ENCODE results near the gene COPE.
"Not testable (repeated sequence)": the region's sequence is repeated elsewhere in the genome, so short reads cannot be mapped to it uniquely, and the experiment has no call there.

Gene COPE

DNA sequence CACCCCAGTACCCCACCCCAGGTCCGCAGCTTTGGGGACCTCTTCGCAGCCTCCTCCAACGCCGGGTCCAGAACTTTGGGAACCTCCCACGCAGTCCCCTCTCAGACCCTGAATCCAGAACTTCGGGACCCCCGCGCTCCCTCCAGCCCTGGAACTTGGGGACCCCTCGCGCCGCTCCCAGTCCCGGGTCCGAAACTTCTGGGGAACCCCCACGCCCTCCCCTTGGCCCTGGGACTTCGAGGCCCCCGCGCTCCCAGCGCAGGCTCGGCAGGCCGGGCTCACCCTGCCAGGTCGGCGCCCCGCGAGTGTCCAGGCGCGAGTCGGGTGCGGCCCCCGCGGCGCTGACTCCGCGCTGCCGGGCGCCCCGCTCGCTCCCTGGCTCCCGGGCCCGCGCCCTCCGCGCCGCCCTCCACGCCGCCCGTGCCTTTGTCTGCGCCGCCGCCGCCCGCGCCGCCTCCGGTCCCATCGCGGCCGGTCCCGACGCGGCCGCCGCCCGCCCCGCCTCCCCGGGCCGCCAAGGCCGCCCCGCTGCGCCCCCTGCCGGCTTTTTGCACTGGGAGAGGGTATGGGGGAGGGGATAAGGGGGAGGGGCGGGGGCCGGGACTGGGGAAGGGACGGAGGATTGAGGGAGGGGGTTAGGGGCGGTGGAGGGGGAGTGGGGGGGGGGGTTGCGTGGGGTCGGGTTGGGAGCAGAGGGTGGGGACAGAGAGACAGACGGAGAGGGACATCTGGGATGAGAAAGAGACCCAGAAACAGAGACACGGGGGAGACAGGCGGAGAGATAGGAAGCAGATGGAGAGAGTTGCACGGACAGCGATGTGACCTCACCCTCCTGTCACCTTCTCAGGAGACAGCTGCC lies 21.8 kb upstream of the COPE start, which contains the start of gene HOMER3:
Gene HOMER3, minus strand, starts transcription at position 449 of the 859 bp plus-strand sequence. CDS start 2,235 bp downstream, outside the sequence.
- peak; percentile 85 for DNase-seq (ENCODE audit: low spot score)

DNA sequence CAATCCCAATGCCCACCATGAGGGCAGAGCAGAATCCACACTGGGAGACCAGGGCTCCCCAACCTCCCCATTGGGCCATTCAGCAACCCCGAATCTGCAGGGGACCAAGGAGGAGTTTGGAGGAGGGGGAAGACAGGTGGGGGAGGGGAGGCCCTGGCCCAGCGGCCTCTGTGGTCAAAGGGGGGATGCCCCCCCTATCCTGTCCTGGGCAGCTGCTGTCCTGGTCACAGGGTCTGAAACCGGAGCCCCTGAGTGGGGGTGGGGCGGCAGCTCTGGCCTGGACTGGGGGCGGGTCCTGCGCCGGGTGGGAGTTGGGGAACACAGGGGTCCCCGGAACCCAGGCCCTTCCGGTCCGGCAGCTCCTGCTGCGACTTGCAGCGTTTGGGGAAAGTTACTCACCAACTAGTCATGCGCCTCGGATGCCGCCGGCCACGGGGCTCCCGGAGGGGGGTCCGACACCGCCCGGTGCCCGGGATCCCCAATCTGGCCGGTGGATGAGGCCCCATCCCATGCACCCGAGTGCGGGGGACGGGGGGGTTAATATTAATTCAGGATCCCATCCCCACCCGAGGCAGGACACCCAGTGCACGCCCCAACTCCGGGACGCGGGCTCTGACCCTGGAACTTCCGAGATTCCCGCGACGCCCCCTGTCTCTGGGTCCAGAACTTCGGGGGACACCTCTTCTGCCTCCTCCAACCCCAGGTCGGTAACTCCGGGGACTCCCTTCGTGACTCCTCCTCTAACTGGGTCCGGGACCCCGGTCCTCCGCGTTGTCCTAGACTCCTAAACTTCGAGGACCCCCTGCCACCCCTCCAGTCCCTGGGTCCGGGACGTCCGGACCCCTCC lies 21.0 kb upstream of the COPE start:
- DNase-seq (ENCODE audit: low spot score) = peak; percentile 82

DNA sequence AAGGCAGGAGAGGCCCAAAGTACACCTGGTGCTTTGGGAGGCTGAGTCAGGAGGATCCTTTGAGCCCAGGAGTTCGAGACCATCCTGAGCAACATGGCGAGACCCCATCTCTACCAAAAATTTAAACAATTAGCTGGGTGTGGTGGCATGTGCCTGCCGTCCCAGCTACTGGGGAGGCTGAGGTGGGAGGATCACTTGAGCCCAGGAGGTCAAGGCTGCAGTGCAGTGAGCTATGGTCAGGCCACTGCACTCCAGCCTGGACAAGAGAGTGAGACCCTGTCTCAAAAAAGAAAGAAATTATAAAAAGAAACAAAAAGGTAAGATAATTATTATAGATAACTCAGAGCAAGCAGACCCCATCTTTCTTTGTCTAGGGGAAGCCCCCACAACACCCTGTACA lies 20.0 kb upstream of the COPE start:
- DNase-seq (ENCODE audit: low spot score) = no peak

DNA sequence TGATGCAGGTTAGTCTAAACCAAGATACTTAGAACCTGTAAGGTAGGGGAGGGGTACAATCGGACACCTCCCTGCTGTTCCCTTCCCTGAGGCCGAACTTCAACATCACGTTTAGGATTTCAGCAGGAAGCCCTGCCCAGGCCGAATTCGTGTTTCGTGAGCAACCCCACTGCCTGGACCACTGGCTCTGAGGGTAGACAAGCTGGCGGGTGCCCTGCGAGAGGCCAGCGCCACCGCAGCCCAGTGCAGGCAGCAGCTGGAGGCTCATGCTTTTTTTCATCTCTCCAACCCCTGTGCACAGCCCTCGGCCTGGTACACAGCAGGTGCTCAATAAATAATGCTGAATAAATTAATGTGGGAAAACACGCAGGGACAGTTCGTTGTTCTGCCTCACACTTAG lies 14.1 kb upstream of the COPE start:
- DNase-seq (ENCODE audit: low spot score) = no peak

DNA sequence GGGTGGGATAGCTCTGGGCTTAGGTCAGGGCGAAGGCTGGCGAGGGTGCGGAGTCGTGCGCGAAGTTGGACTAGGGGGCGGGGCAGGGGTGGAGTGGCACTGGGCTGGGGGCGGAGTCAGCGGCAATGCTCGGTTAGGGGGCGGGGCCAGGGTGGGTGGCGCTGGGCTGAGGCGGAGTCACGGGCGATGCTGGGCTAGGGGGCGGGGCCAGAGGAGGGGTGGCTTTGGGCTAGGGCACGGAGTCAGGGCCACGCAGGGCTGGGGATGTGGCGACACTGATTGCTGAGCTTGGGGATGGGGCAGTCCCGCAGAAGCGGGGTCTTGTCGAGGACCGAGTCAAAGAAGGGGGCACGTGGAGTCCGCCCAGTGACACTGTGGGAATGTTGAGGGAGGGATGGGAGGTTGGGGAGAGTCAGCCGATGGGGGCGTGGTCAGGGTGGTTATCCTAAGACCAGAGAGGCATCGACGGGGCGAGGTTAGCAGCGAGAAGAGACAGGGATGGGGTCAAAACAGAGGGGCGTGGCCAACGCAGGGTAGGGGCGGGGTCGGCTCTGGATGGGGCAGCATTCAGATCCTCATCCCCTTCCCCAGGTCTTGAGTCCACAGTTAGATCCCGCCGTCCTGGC lies 13.1 kb upstream of the COPE start:
- peak; percentile 96 for DNase-seq (ENCODE audit: low spot score)

DNA sequence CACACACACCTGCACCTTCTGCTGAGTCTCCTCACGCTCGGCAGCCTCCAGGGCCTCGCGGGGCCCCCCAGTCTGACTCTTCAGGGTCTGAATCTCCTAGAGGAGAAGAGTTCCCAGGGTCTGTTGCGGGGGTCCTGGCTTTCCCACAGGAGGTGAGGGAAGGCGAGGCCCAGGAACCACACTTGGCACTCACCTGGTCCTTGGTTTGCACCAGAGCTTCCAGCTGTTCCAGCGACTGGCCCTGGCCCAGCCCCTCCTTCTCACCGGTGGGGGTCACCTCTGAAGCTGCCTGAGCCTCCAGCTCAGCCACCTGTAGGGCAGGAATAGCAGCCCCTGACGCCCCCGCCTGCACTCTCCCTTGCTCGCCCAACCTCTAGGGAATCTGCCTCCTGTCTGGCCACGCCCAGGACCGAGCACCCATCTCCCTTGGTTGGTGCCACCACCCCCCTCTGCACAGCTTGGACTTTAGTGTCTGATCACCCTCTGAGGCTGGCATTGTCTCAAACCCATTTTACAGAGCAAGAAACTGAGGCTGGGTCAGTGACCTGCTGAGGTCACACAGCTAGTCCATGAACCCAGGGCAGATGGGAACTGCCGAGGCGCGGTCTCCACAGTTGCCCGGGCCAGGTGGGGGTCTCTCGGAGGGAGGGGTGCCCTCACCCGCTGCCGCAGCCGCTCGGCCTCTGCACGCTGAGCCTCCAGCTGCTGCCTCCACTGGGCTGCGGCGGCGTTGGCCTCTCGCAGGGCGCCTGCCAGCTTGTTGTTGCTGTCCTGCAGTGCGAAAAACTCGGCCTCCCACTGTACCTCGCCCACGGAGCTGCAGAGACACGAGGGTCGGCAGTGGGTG lies 12.4 kb upstream of the COPE start:
- peak; percentile 39 for DNase-seq (ENCODE audit: low spot score)

DNA sequence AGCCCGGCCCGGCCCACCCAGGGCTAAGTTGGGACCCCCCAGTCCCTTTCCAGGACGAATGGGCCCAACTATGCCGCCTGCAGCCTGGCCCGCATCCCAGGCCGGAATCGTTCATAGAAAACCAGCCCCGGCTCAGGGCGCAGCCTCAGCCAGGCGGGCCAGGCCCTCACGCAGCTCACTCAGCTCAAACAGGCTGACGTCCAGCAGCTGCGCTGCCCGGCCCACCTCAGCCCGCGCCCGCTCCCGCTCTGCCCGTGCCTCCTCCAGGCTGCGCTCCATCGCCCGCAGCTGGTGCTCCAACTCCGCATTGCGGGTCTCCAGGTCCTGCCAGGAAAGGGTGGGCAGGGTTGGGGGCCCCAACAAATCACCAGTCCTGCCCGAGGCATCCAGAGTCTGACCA lies 10.1 kb upstream of the COPE start:
- peak; percentile 41 for DNase-seq (ENCODE audit: low spot score)

DNA sequence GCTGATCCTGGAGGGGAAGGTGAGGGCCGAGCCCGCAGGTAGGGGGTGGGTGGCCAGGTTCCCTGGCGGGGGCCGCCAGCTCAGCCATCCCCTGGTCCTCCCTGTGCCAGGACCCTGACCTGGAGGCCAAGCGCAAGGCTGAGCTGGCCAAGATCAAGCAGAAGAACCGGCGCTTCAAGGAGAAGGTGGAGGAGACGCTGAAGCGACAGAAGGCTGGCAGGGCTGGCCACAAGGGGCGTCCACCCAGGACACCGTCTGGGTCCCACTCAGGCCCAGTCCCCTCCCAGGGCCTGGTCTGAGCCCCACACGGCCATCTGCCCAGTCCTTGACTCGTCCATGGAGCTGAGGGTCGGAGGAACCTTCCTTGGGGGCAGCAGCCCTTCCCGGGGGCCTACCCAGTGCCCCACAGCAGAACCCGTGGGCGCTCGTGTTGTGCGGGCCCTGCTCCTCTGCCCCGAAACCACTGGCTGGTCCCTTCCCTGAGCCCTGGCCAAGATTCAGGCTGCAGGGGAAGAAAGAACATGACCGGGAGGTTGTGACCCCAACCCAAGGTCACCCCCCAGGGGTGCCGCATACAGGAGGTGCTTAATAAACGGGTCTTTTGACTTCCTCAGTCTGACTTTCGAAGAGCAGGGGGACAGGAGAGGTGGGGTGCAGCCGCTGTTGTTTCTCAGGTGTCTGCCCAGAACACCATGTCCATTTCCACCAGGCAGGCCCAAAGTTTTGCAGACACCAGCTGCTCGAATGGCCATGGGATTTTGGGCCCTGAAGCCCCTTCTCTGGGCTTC lies 9.0 kb upstream of the COPE start:
- DNase-seq (ENCODE audit: low spot score) = peak; percentile 40

DNA sequence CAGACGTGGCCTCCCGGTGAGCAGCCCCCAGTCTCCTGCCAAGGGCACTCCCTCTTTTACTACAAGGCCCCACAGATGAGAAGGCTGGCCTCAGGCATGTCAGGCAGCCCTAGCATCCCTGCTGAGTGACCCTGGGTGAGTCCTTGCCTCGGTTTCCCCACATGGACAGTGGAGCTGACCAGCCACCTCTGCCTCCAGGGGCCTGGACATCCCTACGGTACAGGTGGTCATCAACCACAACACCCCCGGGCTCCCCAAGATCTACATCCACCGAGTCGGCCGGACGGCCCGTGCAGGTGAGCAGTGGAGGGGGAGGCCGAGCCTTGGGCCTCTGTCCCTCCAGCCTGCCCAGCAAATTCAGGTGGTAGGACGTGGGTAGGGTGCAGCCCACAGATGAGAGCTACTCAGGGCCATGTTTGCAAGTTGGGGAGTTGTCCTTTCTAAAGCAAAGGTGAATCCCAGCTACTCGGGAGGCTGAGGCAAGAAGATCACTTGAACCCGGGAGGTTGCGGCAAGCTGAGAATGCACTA lies 5.6 kb upstream of the COPE start:
- DNase-seq (ENCODE audit: low spot score) = no peak

DNA sequence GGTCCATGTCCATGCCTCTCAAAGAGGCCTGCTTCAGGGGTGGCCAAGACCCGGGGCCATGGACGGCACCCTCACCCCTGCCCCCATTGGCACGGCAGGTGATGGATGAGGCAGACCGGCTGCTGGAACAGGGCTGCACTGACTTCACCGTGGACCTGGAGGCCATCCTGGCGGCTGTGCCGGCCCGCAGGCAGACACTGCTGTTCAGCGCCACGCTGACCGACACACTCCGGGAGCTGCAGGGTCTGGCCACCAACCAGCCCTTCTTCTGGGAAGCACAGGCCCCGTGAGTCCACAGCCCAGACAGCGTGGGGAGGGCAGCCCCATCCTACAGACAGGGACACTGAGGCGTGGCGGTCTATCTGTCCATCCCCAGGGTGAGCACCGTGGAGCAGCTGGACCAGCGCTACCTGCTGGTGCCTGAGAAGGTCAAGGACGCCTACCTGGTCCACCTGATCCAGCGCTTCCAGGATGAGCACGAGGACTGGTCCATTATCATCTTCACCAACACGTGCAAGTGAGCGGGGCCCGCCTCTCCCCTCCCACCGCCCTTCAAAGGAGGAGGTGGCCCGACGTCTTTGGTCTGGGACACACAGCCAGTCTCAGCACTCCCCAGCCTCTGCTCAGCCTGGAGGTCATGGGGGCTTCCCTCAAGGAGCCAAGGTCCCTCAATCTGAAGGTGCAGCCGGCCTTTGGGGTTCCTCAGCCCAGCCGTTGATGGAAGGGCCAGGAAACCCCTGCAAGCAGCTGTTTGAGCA lies 3.2 kb upstream of the COPE start:
- DNase-seq (ENCODE audit: low spot score) = no peak

DNA sequence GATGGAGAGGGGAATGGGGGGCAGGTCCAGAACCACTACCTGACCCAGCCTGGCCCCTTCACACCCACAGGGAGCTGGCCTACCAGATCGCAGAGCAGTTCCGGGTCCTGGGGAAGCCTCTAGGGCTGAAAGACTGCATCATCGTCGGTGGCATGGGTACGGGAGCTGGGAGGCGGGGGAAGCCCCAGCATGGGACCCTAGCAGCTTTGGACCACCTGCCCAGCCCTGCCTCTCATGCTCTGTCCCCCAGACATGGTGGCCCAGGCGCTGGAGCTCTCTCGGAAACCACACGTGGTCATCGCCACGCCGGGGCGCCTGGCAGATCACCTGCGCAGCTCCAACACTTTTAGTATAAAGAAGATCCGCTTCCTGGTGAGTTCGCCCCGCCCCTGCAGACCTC lies 2.4 kb upstream of the COPE start:
- no peak for DNase-seq (ENCODE audit: low spot score)

DNA sequence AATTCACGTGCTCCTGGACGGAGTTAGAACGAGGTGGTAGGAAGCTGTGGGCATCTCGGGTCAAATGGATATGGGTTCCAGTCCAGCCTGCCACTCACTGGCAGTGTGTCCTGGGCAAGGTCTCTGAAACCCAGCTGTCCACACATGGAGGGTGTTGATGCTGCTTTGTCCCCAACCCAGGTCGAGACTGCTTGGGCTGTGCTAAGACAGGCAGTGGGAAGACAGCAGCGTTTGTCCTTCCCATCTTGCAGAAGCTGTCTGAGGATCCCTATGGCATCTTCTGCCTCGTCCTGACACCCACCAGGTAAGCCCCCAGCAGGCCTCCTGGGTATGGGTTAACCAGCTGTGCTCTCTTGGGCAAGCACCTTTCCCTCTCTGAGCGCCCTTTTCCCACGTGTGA lies 1.2 kb upstream of the COPE start:
- no peak for DNase-seq (ENCODE audit: low spot score)

DNA sequence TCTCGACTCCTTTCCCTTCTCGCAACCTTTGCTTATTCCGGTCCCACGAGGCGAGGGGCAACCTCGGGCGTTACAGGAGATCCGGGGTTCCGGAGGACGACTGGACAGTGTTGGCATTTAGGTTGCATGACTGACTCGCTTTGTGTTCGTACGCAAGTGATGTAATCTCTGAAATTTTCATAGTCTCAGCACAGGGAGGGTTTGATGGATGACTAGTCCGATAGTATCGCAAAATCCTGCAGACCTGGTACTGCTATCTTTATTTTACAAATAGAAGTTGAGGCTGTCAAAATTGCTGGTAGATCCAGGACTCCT lies 670 bp upstream of the COPE start:
- DNase-seq (ENCODE audit: low spot score) = no peak

DNA sequence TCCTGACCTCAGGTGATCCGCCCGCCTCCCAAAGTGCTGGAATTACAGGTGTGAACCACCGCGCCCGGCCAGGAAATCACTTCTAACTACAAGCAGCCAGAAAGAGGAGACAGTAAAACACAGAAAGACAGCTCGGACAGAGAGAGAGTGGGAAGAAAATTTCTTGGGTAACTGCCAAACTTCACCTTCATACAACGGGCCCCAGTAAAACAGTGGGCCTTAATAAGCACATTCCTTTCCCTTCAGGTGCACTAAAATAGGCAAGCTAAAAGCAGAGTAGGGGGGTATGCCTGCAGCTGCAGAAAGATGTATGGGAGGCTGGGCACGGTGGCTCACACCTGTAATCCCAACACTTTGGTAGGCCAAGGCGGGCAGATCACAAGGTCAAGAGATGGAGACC lies 1.6 kb downstream of the COPE start:
- not testable (repeated sequence) for DNase-seq (ENCODE audit: low spot score)

DNA sequence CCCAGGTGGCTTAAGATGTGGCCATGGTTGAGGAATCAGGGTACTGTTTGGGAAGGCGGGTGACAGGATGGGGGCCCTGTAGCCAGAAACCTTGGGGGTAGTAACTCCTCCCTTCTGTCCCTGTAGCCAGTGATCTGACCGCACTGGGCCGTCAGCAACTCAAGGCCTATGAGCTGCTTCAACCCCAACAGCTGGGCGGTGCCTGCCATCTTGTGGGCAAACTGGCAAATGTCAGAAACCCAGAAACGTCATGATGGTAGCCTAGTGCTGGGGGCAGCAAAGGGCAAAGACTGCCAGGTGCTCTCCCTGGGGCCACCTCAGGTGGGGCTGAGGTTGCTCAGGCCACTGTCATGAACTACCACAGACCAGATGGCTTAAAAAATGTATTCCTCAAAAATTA lies 3.5 kb downstream of the COPE start:
- no peak for DNase-seq (ENCODE audit: low spot score)

DNA sequence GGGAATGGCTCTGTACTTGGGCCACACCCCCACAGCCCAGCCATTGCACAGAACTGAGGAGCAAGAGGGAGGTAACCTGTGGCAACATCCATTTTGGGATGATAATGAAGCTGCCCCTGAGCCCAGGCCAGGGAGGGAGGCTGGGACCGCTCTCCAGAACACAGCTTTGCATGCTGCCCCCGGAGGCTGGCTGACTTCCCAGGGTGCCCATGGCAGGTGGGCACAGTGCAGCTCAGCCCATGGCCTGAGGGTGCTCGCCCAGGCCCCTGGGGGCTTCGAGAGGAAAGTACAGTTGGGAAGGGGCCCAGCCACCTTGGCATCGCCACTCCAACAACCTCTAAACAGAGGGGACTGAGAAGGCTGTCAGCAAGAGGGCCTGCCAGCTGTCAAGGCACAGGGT lies 5.7 kb downstream of the COPE start:
- no peak for DNase-seq (ENCODE audit: low spot score)

DNA sequence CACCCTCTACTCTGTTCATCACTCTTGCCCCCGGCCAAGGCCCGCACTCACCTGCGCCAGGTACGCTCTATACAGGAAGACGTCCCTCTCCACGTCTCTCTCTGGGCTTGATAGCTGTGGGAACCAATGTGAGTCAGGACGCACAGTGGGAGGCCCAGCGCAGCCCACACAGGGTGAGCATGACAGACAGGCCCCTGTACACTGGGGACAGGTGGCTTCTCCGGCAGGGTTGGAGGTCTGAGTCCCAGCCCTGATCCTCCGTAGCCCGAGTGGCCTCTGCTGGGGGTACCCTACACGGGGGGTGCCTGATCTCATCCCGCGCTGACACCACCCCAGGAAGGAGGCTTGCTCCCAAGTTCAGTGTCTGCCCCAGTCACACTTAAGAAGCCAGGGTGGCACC lies 6.3 kb downstream of the COPE start:
- no peak for DNase-seq (ENCODE audit: low spot score)

DNA sequence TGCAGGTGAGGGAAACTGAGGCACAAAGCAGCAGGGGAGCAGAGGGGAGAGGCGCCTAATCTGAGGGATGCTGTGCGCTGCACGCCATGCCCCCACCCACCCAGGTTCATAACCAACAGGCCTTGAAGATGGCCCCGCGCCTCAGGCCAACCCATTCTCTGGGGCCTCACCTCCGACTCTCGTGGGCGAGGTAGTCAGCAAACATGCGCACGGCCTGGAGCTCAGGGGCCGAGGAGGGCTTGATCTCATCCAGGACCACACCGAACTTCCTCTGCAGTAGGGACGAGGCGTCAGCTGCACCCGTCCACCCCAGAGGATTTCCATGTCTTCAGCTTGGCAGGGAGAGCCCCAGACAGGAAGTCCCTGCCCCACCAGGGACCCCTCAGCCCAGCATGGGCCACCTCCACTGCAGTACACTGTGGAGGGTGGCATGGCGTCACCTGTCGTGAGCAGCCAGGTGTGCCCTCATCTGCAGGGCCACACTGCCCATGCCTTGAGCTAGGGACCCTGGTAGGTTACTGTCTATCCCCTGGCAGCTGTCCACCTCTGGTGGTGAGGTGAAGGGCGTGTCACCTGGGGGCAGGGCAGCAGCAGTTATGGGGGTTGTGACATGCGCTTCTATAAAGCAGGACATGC lies 8.3 kb downstream of the COPE start:
- no peak for DNase-seq (ENCODE audit: low spot score)

DNA sequence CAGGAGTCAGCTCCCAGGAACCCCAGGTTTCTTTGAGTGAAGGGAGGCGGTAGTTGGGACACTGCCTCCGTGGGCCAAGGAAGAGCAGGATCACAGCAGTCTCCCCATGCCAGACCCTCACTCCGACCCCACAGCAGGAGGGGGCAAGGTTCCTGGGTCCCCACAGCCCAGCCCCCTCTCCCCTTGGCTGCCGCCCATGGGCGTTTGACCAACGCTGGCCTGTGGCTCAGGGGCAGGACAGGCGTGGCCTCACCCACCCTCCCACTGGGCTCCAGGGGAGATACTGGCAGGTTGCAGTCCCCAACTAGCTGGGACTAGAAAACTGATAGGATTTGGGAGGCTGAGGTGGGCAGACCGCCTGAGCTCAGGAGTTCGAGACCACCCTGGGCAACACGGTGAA lies 9.2 kb downstream of the COPE start:
- no peak for DNase-seq (ENCODE audit: low spot score)
